Measurements from ENCODE around the gene SLC2A4RG. TPM values are rescaled to one million over a fixed set of nuclear protein-coding genes. Genes with fewer than 3 reads are reported as not detected.

SLC2A4RG gene
- total and polyA plus RNA-seq, 2 of the 13 experiments (the other 11 are each of a cell fraction or from before 2014, with no cell fraction given), result 91.4 to 95.9 TPM

DNA sequence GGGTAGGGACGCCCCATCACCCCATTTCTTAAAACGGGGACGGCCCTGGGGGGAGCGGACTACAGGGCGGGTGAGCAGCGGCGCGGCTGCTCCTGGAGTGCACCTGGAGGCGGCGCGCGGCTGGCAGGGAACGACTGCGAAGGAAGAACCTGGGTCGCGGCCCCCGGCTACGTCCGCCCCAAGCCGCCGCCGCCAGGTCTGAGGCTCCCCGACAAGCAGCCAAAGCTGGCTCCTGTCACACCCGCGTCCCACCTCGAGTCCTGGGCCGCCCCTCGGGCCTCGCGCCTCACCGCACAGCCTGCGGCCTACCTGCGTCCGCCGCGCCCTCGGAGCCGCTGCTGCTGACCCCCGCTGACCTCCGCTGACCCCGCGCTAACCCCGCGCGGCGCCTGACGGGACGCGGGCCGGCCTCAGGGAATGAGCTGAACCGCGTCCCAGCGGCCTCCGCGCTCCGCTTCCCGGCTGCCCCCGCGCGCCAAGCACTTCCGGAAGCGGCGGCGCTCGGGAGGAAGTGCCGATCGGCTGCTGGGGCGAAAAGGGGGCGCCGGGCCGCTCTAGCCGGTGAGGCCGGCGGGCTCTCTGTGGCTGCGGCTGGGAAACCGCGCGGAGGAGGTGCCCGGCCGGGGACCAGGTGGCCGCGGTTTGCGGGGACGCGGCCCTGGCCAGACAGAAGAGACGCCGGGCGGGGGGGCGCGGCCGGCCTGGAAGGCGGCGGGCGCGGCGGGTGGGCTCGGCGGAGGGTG lies 31.8 kb upstream of the SLC2A4RG start, which contains the start of the genes ARFRP1 and ZGPAT (continued):
- TF ChIP-seq SOX6 (IDR thresholded peaks at IDR 0.05), result no peak
- no peak for TF ChIP-seq SOX6 (CRISPR knock-in tag; IDR thresholded peaks at IDR 0.05)
- TF ChIP-seq, protein P1, sequence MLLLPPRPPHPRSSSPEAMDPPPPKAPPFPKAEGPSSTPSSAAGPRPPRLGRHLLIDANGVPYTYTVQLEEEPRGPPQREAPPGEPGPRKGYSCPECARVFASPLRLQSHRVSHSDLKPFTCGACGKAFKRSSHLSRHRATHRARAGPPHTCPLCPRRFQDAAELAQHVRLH (CRISPR knock-in tag; IDR thresholded peaks at IDR 0.05; ENCODE audit: borderline replicate concordance, low read depth), result peak; percentile 73; the same call in 1 of the 2 replicates
- TF ChIP-seq MEF2D (CRISPR knock-in tag; IDR thresholded peaks at IDR 0.05), result peak; percentile 37; the same call in 1 of the 2 replicates
- TF ChIP-seq ATM (IDR thresholded peaks at IDR 0.05; ENCODE audit: borderline replicate concordance), result no peak
- no peak for TF ChIP-seq NFIB (CRISPR knock-in tag; IDR thresholded peaks at IDR 0.05; ENCODE audit: borderline replicate concordance)
- TF ChIP-seq TEAD3 (CRISPR knock-in tag; optimal IDR thresholded peaks at IDR 0.05; ENCODE audit: borderline replicate concordance), result peak; percentile 93
- peak; percentile 76; the same call in 1 of the 2 replicates for TF ChIP-seq ZNF230 (CRISPR knock-in tag; IDR thresholded peaks at IDR 0.05)
- no peak for TF ChIP-seq NONO (IDR thresholded peaks at IDR 0.05)
- TF ChIP-seq NONO (CRISPR knock-in tag; conservative IDR thresholded peaks at IDR 0.05), result peak; percentile 100
- TF ChIP-seq ZNF570 (CRISPR knock-in tag; IDR thresholded peaks at IDR 0.05; ENCODE audit: borderline replicate concordance), result no peak
- TF ChIP-seq NR3C1 (CRISPR knock-in tag; IDR thresholded peaks at IDR 0.05), result no peak
- TF ChIP-seq KLF15 (CRISPR knock-in tag; IDR thresholded peaks at IDR 0.05; ENCODE audit: borderline replicate concordance), result peak; percentile 60; the same call in 1 of the 2 replicates
- peak; percentile 72; the same call in 1 of the 2 replicates for TF ChIP-seq ZNF841 (CRISPR knock-in tag; IDR thresholded peaks at IDR 0.05; ENCODE audit: borderline replicate concordance)
- TF ChIP-seq NFE2L2 (IDR thresholded peaks at IDR 0.05; ENCODE audit: low read length), result no peak
- peak; percentile 91; the same call in 1 of the 2 replicates for TF ChIP-seq KLF12 (CRISPR knock-in tag; IDR thresholded peaks at IDR 0.05; ENCODE audit: borderline replicate concordance)
- TF ChIP-seq, protein P2, sequence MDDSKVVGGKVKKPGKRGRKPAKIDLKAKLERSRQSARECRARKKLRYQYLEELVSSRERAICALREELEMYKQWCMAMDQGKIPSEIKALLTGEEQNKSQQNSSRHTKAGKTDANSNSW (CRISPR knock-in tag; IDR thresholded peaks at IDR 0.05; ENCODE audit: borderline replicate concordance), result peak; percentile 96; the same call in 1 of the 2 replicates
- TF ChIP-seq RFX3 (CRISPR knock-in tag; IDR thresholded peaks at IDR 0.05), result no peak
- TF ChIP-seq, protein P3, sequence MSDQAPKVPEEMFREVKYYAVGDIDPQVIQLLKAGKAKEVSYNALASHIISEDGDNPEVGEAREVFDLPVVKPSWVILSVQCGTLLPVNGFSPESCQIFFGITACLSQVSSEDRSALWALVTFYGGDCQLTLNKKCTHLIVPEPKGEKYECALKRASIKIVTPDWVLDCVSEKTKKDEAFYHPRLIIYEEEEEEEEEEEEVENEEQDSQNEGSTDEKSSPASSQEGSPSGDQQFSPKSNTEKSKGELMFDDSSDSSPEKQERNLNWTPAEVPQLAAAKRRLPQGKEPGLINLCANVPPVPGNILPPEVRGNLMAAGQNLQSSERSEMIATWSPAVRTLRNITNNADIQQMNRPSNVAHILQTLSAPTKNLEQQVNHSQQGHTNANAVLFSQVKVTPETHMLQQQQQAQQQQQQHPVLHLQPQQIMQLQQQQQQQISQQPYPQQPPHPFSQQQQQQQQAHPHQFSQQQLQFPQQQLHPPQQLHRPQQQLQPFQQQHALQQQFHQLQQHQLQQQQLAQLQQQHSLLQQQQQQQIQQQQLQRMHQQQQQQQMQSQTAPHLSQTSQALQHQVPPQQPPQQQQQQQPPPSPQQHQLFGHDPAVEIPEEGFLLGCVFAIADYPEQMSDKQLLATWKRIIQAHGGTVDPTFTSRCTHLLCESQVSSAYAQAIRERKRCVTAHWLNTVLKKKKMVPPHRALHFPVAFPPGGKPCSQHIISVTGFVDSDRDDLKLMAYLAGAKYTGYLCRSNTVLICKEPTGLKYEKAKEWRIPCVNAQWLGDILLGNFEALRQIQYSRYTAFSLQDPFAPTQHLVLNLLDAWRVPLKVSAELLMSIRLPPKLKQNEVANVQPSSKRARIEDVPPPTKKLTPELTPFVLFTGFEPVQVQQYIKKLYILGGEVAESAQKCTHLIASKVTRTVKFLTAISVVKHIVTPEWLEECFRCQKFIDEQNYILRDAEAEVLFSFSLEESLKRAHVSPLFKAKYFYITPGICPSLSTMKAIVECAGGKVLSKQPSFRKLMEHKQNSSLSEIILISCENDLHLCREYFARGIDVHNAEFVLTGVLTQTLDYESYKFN (CRISPR knock-in tag; conservative IDR thresholded peaks at IDR 0.05), result peak; percentile 68
- TF ChIP-seq ZFYVE20 (CRISPR knock-in tag; IDR thresholded peaks at IDR 0.05; ENCODE audit: borderline replicate concordance, low read depth), result no peak; the same call in 1 of the 2 replicates
- TF ChIP-seq RCOR2 (CRISPR knock-in tag; IDR thresholded peaks at IDR 0.05), result no peak
- peak; percentile 100 for TF ChIP-seq SPEN (CRISPR knock-in tag; IDR thresholded peaks at IDR 0.05; ENCODE audit: low read depth)
- no peak; the same call in 1 of the 2 replicates for TF ChIP-seq ZNF317 (CRISPR knock-in tag; IDR thresholded peaks at IDR 0.05)
- no peak for TF ChIP-seq SYNCRIP (IDR thresholded peaks at IDR 0.05; ENCODE audit: insufficient read depth, low read depth, low read length)
- TF ChIP-seq LCORL (IDR thresholded peaks at IDR 0.05), result no peak
- peak; percentile 68 for TF ChIP-seq LCORL (CRISPR knock-in tag; IDR thresholded peaks at IDR 0.05)
- TF ChIP-seq HIVEP1 (CRISPR knock-in tag; IDR thresholded peaks at IDR 0.05), result no peak; the same call in 1 of the 2 replicates
- TF ChIP-seq HOXA7 (CRISPR knock-in tag; IDR thresholded peaks at IDR 0.05), result no peak

Data from HepG2 (cell line).